Measurements from ENCODE around the gene OTOG.

The OTOG gene

GRCh38 chr11:17529844-17530185 is 17.2 kb upstream of the OTOG start:
- TF ChIP-seq EZH2phosphoT487 (conservative IDR thresholded peaks at IDR 0.05; ENCODE audit: low read length) (no peak), CTCF (IDR thresholded peaks at IDR 0.05; ENCODE audit: insufficient read depth, low read length, poor library complexity, severe bottlenecking) (no peak)
- Histone ChIP-seq H3K9me3 (ENCODE audit: insufficient read depth, low read length) (no peaks in the 10 kb centered on the region), H3K79me2 (ENCODE audit: insufficient read depth, low read length) (no peaks in the 10 kb centered on the region), H3K4me3 (ENCODE audit: insufficient read depth, low read length, poor library complexity, severe bottlenecking) (no peak overlapping the region), H2AFZ (ENCODE audit: low read depth, low read length, severe bottlenecking) (no peak overlapping the region), H3K27ac (ENCODE audit: low read depth, low read length) (no peak overlapping the region), H3K4me2 (ENCODE audit: low read depth, low read length, poor library complexity, severe bottlenecking) (no peak overlapping the region), H3K27me3 (ENCODE audit: low read length) (no peaks in the 10 kb centered on the region), H3F3A (ENCODE audit: insufficient read depth) (no peaks in the 10 kb centered on the region), H3K9me2 (replicated peaks; ENCODE audit: insufficient read depth, low read length) (no peaks in the 10 kb centered on the region), H4K20me1 (ENCODE audit: low read depth, low read length) (no peaks in the 10 kb centered on the region), H3K9ac (ENCODE audit: low read length) (no peak overlapping the region), H3K36me3 (ENCODE audit: low read length) (no peaks in the 10 kb centered on the region)

- Histone ChIP-seq H3K4me2 (ENCODE audit: low read depth, low read length, poor library complexity, severe bottlenecking) (no peak overlapping the region), H3K9me3 (ENCODE audit: insufficient read depth, low read length) (no peaks in the 10 kb centered on the region), H3K36me3 (ENCODE audit: low read length) (no peaks in the 10 kb centered on the region), H3F3A (ENCODE audit: insufficient read depth) (no peaks in the 10 kb centered on the region), H3K27me3 (ENCODE audit: low read length) (no peaks in the 10 kb centered on the region), H3K27ac (ENCODE audit: low read depth, low read length) (no peak overlapping the region), H3K9ac (ENCODE audit: low read length) (no peak overlapping the region), H2AFZ (ENCODE audit: low read depth, low read length, severe bottlenecking) (no peak overlapping the region), H3K79me2 (ENCODE audit: insufficient read depth, low read length) (no peaks in the 10 kb centered on the region), H3K9me2 (replicated peaks; ENCODE audit: insufficient read depth, low read length) (no peaks in the 10 kb centered on the region), H3K4me3 (ENCODE audit: insufficient read depth, low read length, poor library complexity, severe bottlenecking) (no peak overlapping the region), H4K20me1 (ENCODE audit: low read depth, low read length) (no peaks in the 10 kb centered on the region)
- TF ChIP-seq CTCF (IDR thresholded peaks at IDR 0.05; ENCODE audit: insufficient read depth, low read length, poor library complexity, severe bottlenecking) (no peak), EZH2phosphoT487 (conservative IDR thresholded peaks at IDR 0.05; ENCODE audit: low read length) (no peak)
Measured at GRCh38 chr11:17531071-17531600, 15.9 kb upstream of the OTOG start.

- Histone ChIP-seq H3K4me2 (ENCODE audit: low read depth, low read length, poor library complexity, severe bottlenecking) (no peak overlapping the region), H3K79me2 (ENCODE audit: insufficient read depth, low read length) (no peaks in the 10 kb centered on the region), H3K36me3 (ENCODE audit: low read length) (no peaks in the 10 kb centered on the region), H2AFZ (ENCODE audit: low read depth, low read length, severe bottlenecking) (no peak overlapping the region), H3K9ac (ENCODE audit: low read length) (no peak overlapping the region), H3K4me3 (ENCODE audit: insufficient read depth, low read length, poor library complexity, severe bottlenecking) (no peak overlapping the region), H3K9me2 (replicated peaks; ENCODE audit: insufficient read depth, low read length) (no peaks in the 10 kb centered on the region), H4K20me1 (ENCODE audit: low read depth, low read length) (no peaks in the 10 kb centered on the region), H3F3A (ENCODE audit: insufficient read depth) (no peaks in the 10 kb centered on the region), H3K27ac (ENCODE audit: low read depth, low read length) (no peak overlapping the region), H3K9me3 (ENCODE audit: insufficient read depth, low read length) (no peaks in the 10 kb centered on the region), H3K27me3 (ENCODE audit: low read length) (no peaks in the 10 kb centered on the region)
- no peak for TF ChIP-seq CTCF (IDR thresholded peaks at IDR 0.05; ENCODE audit: insufficient read depth, low read length, poor library complexity, severe bottlenecking)
- TF ChIP-seq EZH2phosphoT487 (conservative IDR thresholded peaks at IDR 0.05; ENCODE audit: low read length): no peak
Measured at GRCh38 chr11:17531636-17532113, 15.4 kb upstream of the OTOG start.

Data from SU-DHL-6 (cell line).